GM12875 (cell line): ENCODE measurements around the gene TP73.

Experiments
- H3K4me3 ChIP-seq: one replicate; pipeline ENCODE4 v1.5.1; 2011; ENCODE audit warnings: low read depth, low read length, control low read depth
- CTCF ChIP-seq: IDR thresholded peaks from 2 replicates; pipeline ENCODE4 v1.5.1; 2011; ENCODE audit warnings: low read depth, mild to moderate bottlenecking, control low read depth, inconsistent platforms, low read length, moderate library complexity, borderline replicate concordance; ENCODE audit not compliant: insufficient read depth

The TP73 gene

DNA sequence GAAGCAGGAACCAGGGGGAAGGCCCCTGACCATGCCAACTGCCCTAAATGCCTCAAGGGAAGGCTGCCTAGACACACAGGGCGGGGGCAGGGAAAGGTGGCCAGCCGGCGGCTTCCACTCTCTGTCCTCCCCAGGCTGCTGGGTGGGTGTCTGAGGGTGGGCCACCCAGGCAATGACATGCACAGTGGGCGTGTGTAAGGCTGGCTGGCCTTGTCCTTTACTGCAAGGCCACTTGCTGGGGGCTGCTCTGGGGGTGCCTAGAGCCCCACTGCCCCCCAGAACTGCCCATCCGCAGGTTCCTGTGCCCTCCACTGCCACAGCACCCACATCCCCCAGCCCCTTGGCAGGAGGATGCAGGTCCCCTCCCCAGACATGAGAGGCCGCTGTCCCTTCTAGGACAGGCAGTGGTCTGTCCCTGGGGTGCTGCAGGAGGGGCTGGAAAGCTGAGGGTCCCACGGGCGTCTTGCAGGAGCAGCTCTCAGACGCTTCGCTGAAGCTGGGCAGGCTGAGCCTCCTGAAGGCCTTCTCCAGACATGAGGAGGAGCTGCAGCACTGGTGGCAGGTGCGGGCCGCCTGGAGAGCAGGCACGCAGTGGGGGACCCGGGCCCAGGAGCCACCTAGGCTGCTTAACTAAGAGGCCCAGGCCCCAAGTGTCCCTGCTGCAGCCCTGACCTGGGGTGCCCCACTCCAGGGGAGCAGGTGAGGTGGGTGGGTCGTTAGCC lies 110.0 kb downstream of the TP73 start:
- no peak overlapping the region for H3K4me3 ChIP-seq
- no peak for TF ChIP-seq CTCF

DNA sequence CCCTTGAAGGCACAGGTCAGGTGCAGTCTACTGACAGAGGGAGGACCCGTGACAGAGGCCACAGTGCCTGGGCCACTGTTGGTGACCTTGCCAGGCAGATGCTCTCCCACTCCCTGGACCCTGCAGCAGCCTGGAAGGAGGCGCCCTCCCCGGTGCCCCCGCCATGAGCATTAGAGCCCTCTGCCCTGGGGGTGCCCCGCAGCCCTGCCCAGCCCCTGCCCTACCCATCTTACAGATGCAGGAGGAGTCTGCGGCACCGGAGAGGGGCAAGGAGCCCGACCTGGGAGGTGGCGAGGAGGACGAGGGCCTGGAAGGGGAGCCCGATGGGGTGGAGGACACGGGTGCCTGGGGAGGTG lies 110.5 kb downstream of the TP73 start:
- TF ChIP-seq CTCF, result no peak
- H3K4me3 ChIP-seq, result no peak overlapping the region

GRCh38 chr1:3763351-3764125 lies 111.2 kb downstream of the TP73 start:
- no peak for TF ChIP-seq CTCF
- H3K4me3 ChIP-seq, result no peak overlapping the region

GRCh38 chr1:3767328-3767925 lies 115.1 kb downstream of the TP73 start:
- TF ChIP-seq CTCF, result no peak

GRCh38 chr1:3768811-3769390 lies 116.6 kb downstream of the TP73 start:
- TF ChIP-seq CTCF, result no peak
- no peak overlapping the region for H3K4me3 ChIP-seq

More at GRCh38 chr1:3767328-3767925, 115.1 kb downstream of the TP73 start:
- H3K4me3 ChIP-seq, result no peak overlapping the region

DNA sequence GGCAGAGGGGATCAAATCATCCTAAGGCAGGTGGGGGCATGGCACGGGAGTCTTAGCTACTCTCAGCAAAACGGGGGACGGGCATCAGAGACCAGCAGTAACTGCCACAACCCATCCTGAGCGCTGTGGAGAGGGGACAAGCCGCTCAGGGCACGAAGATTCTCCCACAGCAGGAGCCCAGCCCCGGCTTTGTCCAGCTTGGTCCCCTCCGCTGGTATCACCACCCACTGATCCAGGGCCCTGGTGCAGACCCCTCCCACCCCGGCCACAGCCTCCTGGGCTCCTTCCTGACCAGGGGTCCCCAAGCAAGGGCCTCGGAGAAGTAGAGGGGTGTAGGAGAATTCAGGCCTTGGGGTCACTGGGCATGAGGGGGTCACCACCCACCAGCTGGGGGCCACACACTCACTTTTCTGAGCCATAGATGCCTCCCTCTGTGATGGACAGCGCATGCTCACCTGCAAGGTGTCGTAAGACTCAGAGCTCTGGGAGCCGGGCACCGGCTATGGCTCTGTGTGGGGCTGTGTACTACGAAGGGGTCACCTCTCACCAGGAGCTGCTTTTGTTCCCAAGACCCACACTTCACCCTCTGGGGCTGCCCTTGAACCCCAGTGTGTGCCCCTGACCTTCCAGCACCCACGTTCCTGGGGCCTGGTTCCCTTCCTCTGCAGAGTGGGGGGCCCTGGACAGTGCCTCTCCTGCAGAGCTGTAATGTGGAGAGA lies 117.9 kb downstream of the TP73 start:
- no peak overlapping the region for H3K4me3 ChIP-seq
- TF ChIP-seq CTCF, result no peak
